ENCODE data around the gene C10orf71.

C10orf71 gene

GRCh38 chr10:49327036-49327813, 28.3 kb downstream of the C10orf71 start:
- DNase-seq (ENCODE audit: insufficient read length, low spot score) (no peak), FAIRE-seq (no peak)
- TF ChIP-seq, protein P1, sequence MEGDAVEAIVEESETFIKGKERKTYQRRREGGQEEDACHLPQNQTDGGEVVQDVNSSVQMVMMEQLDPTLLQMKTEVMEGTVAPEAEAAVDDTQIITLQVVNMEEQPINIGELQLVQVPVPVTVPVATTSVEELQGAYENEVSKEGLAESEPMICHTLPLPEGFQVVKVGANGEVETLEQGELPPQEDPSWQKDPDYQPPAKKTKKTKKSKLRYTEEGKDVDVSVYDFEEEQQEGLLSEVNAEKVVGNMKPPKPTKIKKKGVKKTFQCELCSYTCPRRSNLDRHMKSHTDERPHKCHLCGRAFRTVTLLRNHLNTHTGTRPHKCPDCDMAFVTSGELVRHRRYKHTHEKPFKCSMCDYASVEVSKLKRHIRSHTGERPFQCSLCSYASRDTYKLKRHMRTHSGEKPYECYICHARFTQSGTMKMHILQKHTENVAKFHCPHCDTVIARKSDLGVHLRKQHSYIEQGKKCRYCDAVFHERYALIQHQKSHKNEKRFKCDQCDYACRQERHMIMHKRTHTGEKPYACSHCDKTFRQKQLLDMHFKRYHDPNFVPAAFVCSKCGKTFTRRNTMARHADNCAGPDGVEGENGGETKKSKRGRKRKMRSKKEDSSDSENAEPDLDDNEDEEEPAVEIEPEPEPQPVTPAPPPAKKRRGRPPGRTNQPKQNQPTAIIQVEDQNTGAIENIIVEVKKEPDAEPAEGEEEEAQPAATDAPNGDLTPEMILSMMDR (IDR thresholded peaks at IDR 0.05; ENCODE audit: insufficient read depth, missing control alignments): no peak

DNA sequence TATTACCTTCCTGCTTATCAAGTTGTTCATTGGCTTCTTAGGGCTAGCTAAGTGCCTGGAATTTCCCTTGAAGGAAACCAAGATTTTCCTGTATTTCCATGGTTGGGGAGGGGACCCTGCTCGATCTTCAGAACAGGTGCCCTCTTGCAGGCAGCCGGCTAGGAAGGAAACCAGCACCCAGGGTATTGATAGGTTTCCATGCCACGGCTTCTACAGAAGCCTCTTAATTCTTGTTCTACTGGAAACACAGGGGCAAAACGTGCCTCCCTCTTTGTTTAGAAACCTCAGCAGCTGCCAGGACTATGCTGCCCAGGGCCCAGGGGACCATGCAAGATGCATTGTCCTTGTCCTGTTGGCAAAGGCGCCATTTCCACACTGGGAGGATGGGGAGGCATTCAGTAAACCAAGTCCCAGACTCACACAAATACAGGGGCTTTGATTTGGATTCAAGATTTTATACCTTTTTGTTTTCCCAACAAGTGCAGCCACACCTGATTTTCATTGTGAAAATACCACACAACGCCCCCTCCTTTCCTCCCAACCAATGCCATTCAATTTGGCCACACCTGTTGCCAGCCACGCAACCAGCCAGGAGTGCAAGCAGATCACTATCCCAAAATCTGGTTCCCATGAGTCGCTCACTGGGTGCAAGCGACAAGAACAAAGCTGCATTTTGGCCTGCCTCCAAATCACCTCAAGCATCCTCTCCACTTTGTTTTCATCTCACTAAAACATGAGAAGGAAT, 29.6 kb downstream of the C10orf71 start:
- no peak for FAIRE-seq
- TF ChIP-seq, protein P1 (IDR thresholded peaks at IDR 0.05; ENCODE audit: insufficient read depth, missing control alignments): no peak
- no peak for DNase-seq (ENCODE audit: insufficient read length, low spot score)

DNA sequence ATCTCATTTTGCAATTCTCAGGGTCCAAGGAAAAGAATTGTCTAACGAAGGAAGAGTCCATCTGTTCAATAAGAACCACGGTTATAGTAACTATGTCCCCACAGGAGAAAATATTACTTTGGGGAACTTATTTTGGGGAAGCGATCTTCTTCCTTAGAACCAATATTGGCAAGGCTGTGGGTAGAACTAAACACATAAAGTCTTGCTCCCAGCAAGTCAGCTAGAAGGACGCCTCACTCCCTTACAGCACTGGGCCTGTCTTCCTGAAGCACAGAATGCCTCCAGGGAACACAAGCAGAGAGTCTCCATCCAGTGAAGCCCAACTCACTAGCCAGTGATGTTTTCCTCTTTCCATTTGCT, 30.2 kb downstream of the C10orf71 start:
- FAIRE-seq: no peak
- TF ChIP-seq, protein P1 (IDR thresholded peaks at IDR 0.05; ENCODE audit: insufficient read depth, missing control alignments): no peak
- DNase-seq (ENCODE audit: insufficient read length, low spot score): no peak

DNA sequence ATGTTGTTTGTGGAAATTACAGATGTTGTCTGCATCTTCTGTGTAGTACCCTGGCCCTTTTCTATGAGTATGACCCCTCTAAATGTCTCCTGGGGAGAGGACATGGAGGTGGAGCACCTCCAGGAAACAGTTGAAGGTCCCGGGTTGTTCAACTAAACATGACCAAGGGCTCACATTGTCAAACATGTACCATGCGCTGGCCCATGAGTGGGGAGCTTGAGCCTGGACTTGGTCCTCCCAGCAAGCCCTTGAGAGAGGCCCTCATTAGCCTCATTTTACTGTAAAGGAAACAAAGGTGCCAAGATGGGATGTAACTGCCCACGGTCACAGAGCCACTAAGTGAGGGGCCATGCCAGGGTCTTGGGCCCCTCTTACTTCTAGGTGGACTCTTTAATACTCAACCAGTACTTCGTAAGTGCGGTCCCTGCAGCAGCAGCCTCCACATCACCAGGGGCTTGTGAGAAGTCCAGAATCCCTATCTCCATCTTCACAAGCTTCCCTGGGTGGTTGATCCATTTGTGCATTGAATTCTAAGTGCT, 31.2 kb downstream of the C10orf71 start:
- no peak for DNase-seq (ENCODE audit: insufficient read length, low spot score)
- no peak for FAIRE-seq
- TF ChIP-seq, protein P1 (IDR thresholded peaks at IDR 0.05; ENCODE audit: insufficient read depth, missing control alignments): no peak

GRCh38 chr10:49331431-49331830, 32.5 kb downstream of the C10orf71 start:
- TF ChIP-seq, protein P1 (IDR thresholded peaks at IDR 0.05; ENCODE audit: insufficient read depth, missing control alignments): no peak
- FAIRE-seq: no peak
- no peak for DNase-seq (ENCODE audit: insufficient read length, low spot score)

DNA sequence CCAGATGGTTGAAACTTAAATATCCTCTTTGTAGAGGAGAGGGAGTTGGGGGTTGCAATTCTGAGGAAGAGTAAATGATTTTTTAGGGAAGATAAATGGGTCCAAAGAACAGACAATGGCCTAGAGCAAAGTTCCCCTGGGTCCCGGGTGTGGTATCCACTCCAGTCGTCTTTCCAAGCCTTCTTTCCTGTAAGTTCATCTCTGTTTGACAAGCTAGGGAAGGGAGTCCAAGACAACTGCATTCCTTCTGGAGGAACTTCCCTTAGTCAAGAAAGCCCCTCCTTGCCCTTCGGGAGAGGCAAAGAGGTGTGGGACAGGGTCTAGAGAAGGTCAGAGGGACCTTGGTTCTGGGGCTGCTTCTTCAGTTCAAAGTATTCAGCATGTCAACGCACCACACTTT, 33.4 kb downstream of the C10orf71 start:
- DNase-seq (ENCODE audit: insufficient read length, low spot score): no peak
- TF ChIP-seq, protein P1 (IDR thresholded peaks at IDR 0.05; ENCODE audit: insufficient read depth, missing control alignments): no peak
- FAIRE-seq: no peak

Measured in D721Med (cell line).